GM18951 (cell line): Measurements from ENCODE around the gene FOXP3.
"Not testable (repeated sequence)": the region's sequence is repeated elsewhere in the genome, so short reads cannot be mapped to it uniquely, and the experiment has no call there.

ENCODE experiments used
- POLR2A ChIP-seq: IDR thresholded peaks from 4 replicates; pipeline ENCODE4 v1.6.1; 2011; ENCODE audit warnings: mild to moderate bottlenecking; ENCODE audit not compliant: insufficient read length, insufficient read depth; ENCODE audit errors: extremely low read depth
- in situ Hi-C: fragments of 300-500 bp; cut with MboI; formaldehyde crosslinking; loops from one replicate; pipeline ENCODE4 v1.12.0; 2022; ENCODE audit warnings: low sequenced_read_pairs, mixed read lengths, inconsistent platforms; ENCODE audit not compliant: unreplicated experiment

FOXP3 gene

DNA sequence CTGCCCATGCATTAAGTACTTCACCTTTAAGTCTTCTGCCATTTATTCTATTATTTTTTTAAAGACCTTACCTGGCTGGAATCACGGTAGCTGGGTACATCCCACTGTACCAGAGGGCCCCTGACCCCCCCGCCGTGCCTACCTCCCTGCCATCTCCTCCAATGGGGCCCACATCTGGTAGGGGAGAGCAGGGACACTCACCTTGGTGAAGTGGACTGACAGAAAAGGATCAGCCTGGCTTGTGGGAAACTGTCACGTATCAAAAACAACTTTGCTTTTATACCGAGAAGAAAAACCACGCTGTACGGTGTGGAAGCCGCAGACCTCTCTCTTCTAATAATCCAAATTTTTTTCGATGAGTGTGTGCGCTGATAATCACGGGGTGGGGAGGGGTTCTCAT lies at the start of gene FOXP3:
Gene FOXP3 (minus strand): TSS at position 251 of the 400 bp plus-strand sequence. CDS start 6,205 bp downstream, outside the sequence.
- TF ChIP-seq POLR2A = no peak
- in situ Hi-C loops = no loop called here

DNA sequence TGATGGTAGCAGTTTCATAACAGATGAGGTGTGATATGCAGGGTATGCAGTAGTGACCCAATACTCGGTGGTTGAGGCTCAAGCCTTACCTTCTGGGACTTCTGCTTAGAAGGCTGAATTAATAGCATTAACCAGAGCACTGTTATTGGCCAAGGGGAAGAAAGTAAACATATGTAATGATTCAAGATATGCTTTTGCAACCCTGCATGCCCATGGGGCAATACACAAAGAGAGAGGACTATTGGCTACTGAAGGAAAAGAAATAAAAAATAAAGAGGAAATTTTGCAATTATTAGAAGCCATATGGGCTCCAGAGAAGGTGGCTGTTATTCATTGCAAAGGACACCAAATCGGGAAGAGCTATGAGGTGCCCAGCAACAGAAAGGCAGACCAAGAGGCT lies 47.7 kb upstream of the FOXP3 start:
- no peak for TF ChIP-seq POLR2A
- in situ Hi-C loops = loop anchor here (25.0 kb wide), 1 partner anchor 250 kb away; the partner anchor contains the start of genes GAGE12E, GAGE12F and GAGE12G

GRCh38 chrX:49310371-49310770 lies 45.9 kb upstream of the FOXP3 start:
- TF ChIP-seq POLR2A = no peak
- in situ Hi-C loops = loop anchor here (25.0 kb wide), 1 partner anchor 252 kb away; the partner anchor contains the start of genes GAGE12E, GAGE12F and GAGE12G

DNA sequence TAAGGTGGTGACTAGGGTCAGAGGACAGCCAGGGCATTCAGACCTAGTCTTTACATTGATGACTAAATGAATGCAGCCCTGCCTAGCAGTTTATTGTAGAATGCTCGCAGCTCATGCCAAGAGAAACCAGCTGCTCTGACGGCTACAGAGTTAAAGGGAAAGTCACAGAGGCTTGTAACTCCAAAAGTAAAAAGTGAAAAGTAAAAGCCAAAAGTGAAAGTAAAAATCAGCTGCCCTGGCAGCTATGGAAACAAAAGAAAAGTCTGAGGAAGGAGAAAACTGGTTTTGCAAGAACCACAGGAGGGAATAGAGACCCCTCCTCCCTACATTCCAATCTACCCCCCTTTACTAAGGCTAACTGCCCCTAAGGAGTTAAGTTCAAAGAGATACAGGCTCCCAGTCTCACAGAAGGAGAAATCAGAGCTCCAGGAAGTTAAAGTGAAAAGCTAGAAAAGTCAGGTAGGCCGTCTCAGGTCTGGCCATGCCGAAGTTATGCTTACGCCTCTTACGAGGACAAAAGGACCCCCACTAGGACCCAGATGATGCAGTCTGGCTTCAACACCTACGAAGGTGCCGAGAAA lies 45.0 kb upstream of the FOXP3 start:
- TF ChIP-seq POLR2A = no peak
- in situ Hi-C loops = loop anchor here (25.0 kb wide), 1 partner anchor 253 kb away; the partner anchor contains the start of genes GAGE12E, GAGE12F and GAGE12G

DNA sequence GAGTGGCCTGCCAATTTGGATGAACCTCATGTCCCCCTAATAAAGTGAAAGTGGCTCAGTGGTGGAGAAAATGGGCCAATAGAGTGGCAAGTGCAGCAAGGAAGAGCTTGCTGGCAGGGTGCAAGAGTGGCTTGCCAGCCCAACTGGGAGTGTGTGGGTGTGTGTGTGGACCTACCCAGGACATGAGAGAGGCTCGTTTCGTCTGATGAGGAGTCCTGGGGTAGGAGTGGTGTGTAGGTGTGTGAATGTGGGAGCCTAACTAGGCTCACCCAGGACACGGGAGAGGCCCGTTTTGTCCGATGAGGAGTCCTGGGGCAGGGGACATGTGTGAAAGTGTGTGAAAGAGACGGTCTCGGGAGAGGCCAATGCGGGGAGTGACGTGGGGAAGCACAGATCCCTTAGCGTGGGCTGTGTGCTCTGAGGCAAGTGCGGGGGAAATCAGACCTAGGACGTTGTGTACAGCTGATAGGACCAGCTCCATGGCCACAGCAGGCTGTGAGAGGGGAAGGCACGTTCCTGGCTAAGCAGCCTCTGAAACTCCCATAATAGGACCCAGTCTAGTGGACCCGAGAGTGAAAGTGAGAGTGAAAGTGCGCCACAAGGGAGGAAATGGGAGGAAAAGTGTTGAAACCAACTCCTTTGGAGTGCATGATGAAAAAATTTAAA lies 44.2 kb upstream of the FOXP3 start:
- in situ Hi-C loops = loop anchor here (25.0 kb wide), 1 partner anchor 254 kb away; the partner anchor contains the start of genes GAGE12E, GAGE12F and GAGE12G
- TF ChIP-seq POLR2A = no peak

- in situ Hi-C loops = loop anchor here (25.0 kb wide), 1 partner anchor 255 kb away; the partner anchor contains the start of genes GAGE12E, GAGE12F and GAGE12G
Observed at GRCh38 chrX:49307775-49308174, 43.3 kb upstream of the FOXP3 start.

DNA sequence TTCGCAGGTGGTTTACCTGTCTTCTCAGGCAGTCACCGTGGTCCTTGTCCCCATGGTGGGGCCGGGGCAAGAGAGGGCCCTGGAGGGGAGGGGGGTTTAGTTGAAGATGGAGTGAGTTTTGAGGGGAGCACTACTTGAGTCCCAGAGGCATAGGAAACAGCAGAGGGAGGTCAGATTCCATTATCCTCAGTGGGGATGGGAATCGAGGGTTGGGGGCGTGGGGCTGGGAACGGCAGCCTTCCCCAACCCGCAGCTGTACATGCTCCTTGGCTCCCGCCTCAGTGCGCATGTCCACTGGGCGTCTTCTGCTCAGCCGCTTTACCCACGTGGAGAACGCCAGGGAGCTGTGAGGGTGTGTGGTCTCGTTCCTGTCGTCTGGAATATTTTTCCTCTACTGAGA lies 38.8 kb upstream of the FOXP3 start, which contains the start of gene GAGE10:
Gene GAGE10 (plus strand): TSS at position 301 of the 400 bp plus-strand sequence. CDS start 1,214 bp downstream, outside the sequence.
- in situ Hi-C loops = loop anchor here (25.0 kb wide), 1 partner anchor 259 kb away; the partner anchor contains the start of genes GAGE12E, GAGE12F and GAGE12G
- no peak for TF ChIP-seq POLR2A

GRCh38 chrX:49300703-49301102 lies 36.2 kb upstream of the FOXP3 start:
- no peak for TF ChIP-seq POLR2A
- in situ Hi-C loops = loop anchor here (25.0 kb wide), 1 partner anchor 262 kb away; the partner anchor contains the start of genes GAGE12E, GAGE12F and GAGE12G

GRCh38 chrX:49299293-49299692 lies 34.8 kb upstream of the FOXP3 start:
- in situ Hi-C loops = not testable (repeated sequence)

DNA sequence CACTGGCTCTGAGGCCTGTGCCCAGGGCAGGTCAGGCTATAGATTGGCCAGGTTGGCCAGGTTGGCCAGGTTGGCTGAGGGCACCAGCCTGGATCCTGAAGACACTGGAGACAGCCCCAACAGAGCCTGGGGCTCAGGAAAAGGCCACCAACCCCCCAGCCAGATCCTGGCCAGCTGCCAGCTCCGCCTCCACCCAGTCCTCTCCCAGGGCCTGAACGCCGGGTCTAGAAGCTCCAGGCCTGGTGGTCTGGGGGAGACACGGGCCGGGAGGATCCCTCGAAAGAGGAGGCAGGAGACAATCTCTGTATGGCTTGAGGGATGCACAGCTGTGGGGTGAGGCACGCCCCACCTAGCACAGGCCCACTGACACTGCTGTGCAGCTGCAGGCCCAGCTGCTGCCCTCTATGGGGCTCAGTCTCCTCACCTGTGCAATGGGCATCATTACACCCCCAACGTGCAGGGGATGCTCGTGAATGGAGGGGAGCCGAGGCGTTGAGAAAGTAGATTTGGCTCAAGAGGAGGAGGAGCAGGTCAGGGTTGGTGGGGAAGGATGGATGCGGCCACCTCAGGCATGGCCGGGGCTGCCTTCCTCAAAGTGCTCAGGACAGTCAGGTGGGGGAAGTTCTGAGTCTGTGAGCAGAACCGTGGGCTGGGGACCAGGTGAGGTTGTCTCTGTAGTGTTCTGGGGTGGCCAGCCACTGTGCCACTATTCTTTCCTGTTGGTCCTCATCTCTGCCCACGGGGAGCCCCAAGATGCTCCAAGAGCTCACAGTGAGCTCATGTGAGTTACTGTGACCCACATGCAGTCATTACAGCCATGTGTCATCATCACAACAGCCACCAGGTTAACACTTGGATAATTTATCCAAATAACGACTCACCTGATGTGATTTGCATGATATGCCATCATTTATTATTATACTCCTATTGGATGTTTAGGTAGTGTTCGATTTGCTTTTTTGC lies 28.2 kb upstream of the FOXP3 start:
- in situ Hi-C loops = no loop called here
- TF ChIP-seq POLR2A = no peak

GRCh38 chrX:49291615-49292337 lies 27.3 kb upstream of the FOXP3 start:
- in situ Hi-C loops = no loop called here
- no peak for TF ChIP-seq POLR2A

GRCh38 chrX:49290215-49290614 lies 25.7 kb upstream of the FOXP3 start:
- TF ChIP-seq POLR2A = no peak
- in situ Hi-C loops = no loop called here
